Natural killer cell (primary cell): ENCODE results near the gene RIPOR2. TPM values are rescaled to one million over a fixed set of nuclear protein-coding genes. Genes with fewer than 3 reads are reported as not detected.

Experiments used
- ATAC-seq, 3 donors: fragments of 150-1000 bp in 2 of 3; fragments of 200-7000 bp in 1 of 3; cut with Tn5 transposase; 1 replicate in 1 of 3; 2 replicates in 2 of 3; pipeline ENCODE4 v1.10.0; 2021; ENCODE audit warnings: mild to moderate bottlenecking in 2 of 3, moderate library complexity in 2 of 3
- DNase-seq, 2 donors: peaks; one replicate each; pipeline versions ENCODE4 v3.0.0 to v3.0.0-alpha.2; 2013 to 2021; ENCODE audit warnings: mixed read lengths in 1 of 2
- H3K27ac ChIP-seq: one replicate; pipeline ENCODE4 v1.5.1; 2013; ENCODE audit warnings: mild to moderate bottlenecking, low read length
- H3K27me3 ChIP-seq: one replicate; pipeline ENCODE4 v1.6.1; 2013; ENCODE audit warnings: low read length; ENCODE audit not compliant: control insufficient read depth, insufficient read depth
- H3K36me3 ChIP-seq: one replicate; pipeline ENCODE4 v1.6.1; 2013; ENCODE audit warnings: low read length; ENCODE audit not compliant: control insufficient read depth, insufficient read depth
- H3K4me1 ChIP-seq: one replicate; pipeline ENCODE4 v1.6.1; 2013; ENCODE audit warnings: low read length; ENCODE audit not compliant: control insufficient read depth, insufficient read depth
- H3K4me3 ChIP-seq: one replicate; pipeline ENCODE4 v1.5.1; 2013; ENCODE audit warnings: low read length
- H3K9me3 ChIP-seq: one replicate; pipeline ENCODE4 v1.6.1; 2013; ENCODE audit warnings: low read length; ENCODE audit not compliant: control insufficient read depth, insufficient read depth
- H3K27ac Mint-ChIP-seq, 2 donors: one replicate each; pipeline ENCODE4 v1.8.0; 2022; ENCODE audit warnings: mild to moderate bottlenecking in 2 of 2, mixed read lengths in 2 of 2, moderate library complexity in 1 of 2
- H3K27me3 Mint-ChIP-seq, 2 donors: one replicate each; pipeline ENCODE4 v1.8.0; 2022; ENCODE audit warnings: low read depth in 2 of 2, mixed read lengths in 2 of 2
- H3K36me3 Mint-ChIP-seq: one replicate; pipeline ENCODE4 v1.8.0; 2022; ENCODE audit warnings: mixed read lengths
- H3K4me1 Mint-ChIP-seq, 2 donors: one replicate each; pipeline ENCODE4 v1.8.0; 2022; ENCODE audit warnings: mixed read lengths in 2 of 2
- H3K4me3 Mint-ChIP-seq: one replicate; pipeline ENCODE4 v1.8.0; 2022; ENCODE audit warnings: mild to moderate bottlenecking, moderate library complexity, mixed read lengths
- H3K9me3 Mint-ChIP-seq, 2 donors: one replicate each; pipeline ENCODE4 v1.8.0; 2022; ENCODE audit warnings: mixed read lengths in 2 of 2
- CTCF ChIP-seq: fragments of 200-600 bp; IDR thresholded peaks from one replicate; pipeline ENCODE4 v1.8.0; 2022; ENCODE audit warnings: antibody characterized with exemption
- WGBS: methylation state at CpG from one replicate; pipeline ENCODE4 v1.1.7; 2013; ENCODE audit warnings: missing lambda C conversion rate; ENCODE audit not compliant: insufficient coverage; 5-methylcytosine and 5-hydroxymethylcytosine counted together
- intact Hi-C: fragments of 100-400 bp; cut with micrococcal nuclease; formaldehyde crosslinking; loops from one replicate; pipeline ENCODE4 v1.14.2; 2022
- total RNA-seq, 4 donors: library from RNA; stranded (reverse); fragments of 120-200 nt in 1 of 4; gene quantifications; one replicate each; pipeline versions ENCODE4 v1.2.3 to v1.2.4, GENCODE V29; 2013 to 2022

The RIPOR2 gene
- total RNA-seq, 3 donors from 2014 or later (not counting 1 experiment from before 2014, with no cell fraction given), result 234 to 312 (median 299) TPM

GRCh38 chr6:24858177-24858653 lies 77.5 kb downstream of the RIPOR2 start:
- peak overlapping the region; percentile 71 for H3K27ac ChIP-seq
- no peaks in the 10 kb centered on the region for H3K9me3 Mint-ChIP-seq
- no peaks in the 10 kb centered on the region for H3K27me3 Mint-ChIP-seq
- H3K9me3 ChIP-seq, result no peaks in the 10 kb centered on the region
- H3K4me3 Mint-ChIP-seq, result peak overlapping the region; percentile 90
- H3K27me3 ChIP-seq, result no peaks in the 10 kb centered on the region
- H3K36me3 Mint-ChIP-seq, result peaks cover 43% of the 10 kb centered on the region
- H3K27ac Mint-ChIP-seq, result peak overlapping the region; percentile 93 to 95
- peaks cover 64% of the 10 kb centered on the region for H3K4me1 ChIP-seq
- peaks cover 69 to 79% of the 10 kb centered on the region in 2 donors for H3K4me1 Mint-ChIP-seq
- intact Hi-C loops, result loop anchor here (5.0 kb wide), 1 partner anchor 54 kb away; no protein-coding TSS in a partner anchor
- 5% methylated on average over 1 of the region's 1 CpG for WGBS
- ATAC-seq, result peak; percentile 35 to 81 (median 43)
- H3K4me3 ChIP-seq, result no peak overlapping the region
- no peak for TF ChIP-seq CTCF
- peak in 1 of 2 donors; percentile 61 for DNase-seq
- peaks cover 92% of the 10 kb centered on the region for H3K36me3 ChIP-seq

- H3K27me3 ChIP-seq, result no peaks in the 10 kb centered on the region
- peaks cover 94% of the 10 kb centered on the region for H3K36me3 ChIP-seq
- no peaks in the 10 kb centered on the region for H3K27me3 Mint-ChIP-seq
- H3K36me3 Mint-ChIP-seq, result peaks cover 43% of the 10 kb centered on the region
- peaks cover 54% of the 10 kb centered on the region for H3K4me1 ChIP-seq
- peak; percentile 46 to 54 (median 53) for ATAC-seq
- H3K4me1 Mint-ChIP-seq, result peaks cover 64 to 74% of the 10 kb centered on the region in 2 donors
- peak; percentile 25 to 33 for DNase-seq
- no peak for TF ChIP-seq CTCF
- no peak overlapping the region for H3K4me3 ChIP-seq
- peak overlapping the region; percentile 71 for H3K27ac ChIP-seq
- WGBS, result 46% methylated on average over 7 of the region's 7 CpGs
- peak overlapping the region; percentile 93 to 95 for H3K27ac Mint-ChIP-seq
- intact Hi-C loops, result loop anchor here (1.0 to 5.0 kb wide), 5 partner anchors 55 to 213 kb away; no protein-coding TSS in a partner anchor
- H3K4me3 Mint-ChIP-seq, result peak overlapping the region; percentile 90
- no peaks in the 10 kb centered on the region for H3K9me3 ChIP-seq
- H3K9me3 Mint-ChIP-seq, result no peaks in the 10 kb centered on the region
These were observed 78.7 kb downstream of the RIPOR2 start for GRCh38 chr6:24856901-24857670.

- no peak for DNase-seq
- H3K4me1 Mint-ChIP-seq, result peaks cover 56 to 65% of the 10 kb centered on the region in 2 donors
- Histone ChIP-seq H3K9me3 (no peaks in the 10 kb centered on the region), H3K4me1 (peaks cover 50% of the 10 kb centered on the region), H3K27ac (peak overlapping the region; percentile 71), H3K36me3 (peaks cover 91% of the 10 kb centered on the region), H3K27me3 (no peaks in the 10 kb centered on the region), H3K4me3 (no peak overlapping the region)
- intact Hi-C loops, result loop anchor here (1.0 to 5.0 kb wide), 5 partner anchors 56 to 214 kb away; no protein-coding TSS in a partner anchor
- H3K36me3 Mint-ChIP-seq, result peaks cover 36% of the 10 kb centered on the region
- ATAC-seq, result no peak
- 73% methylated on average over 5 of the region's 5 CpGs for WGBS
- H3K4me3 Mint-ChIP-seq, result peak overlapping the region; percentile 49
- no peaks in the 10 kb centered on the region for H3K27me3 Mint-ChIP-seq
- peak; percentile 41 for TF ChIP-seq CTCF
- H3K9me3 Mint-ChIP-seq, result no peaks in the 10 kb centered on the region
- peak overlapping the region; percentile 93 to 95 for H3K27ac Mint-ChIP-seq
These were observed 79.5 kb downstream of the RIPOR2 start for GRCh38 chr6:24856246-24856599.
